HAP-1 (cell line): Measurements from ENCODE around the gene FGF19.

Experiments used
- DNase-seq, 2 experiments: peaks; one replicate each; pipeline ENCODE4 v3.0.0-alpha.2; 2016 to 2020; ENCODE audit warnings: low spot score in 2 of 2
- H3K27me3 ChIP-seq: fragments of 250-450 bp; sonication (Bioruptor Pico); 2 replicates; pipeline ENCODE4 v1.5.1; 2020; ENCODE audit warnings: low read depth, mild to moderate bottlenecking, moderate library complexity
- H3K36me3 ChIP-seq: fragments of 250-450 bp; sonication (Bioruptor Pico); replicated peaks from 2 replicates; pipeline ENCODE4 v1.5.1; 2020; ENCODE audit warnings: mild to moderate bottlenecking
- H3K4me1 ChIP-seq: fragments of 250-450 bp; sonication (Bioruptor Pico); 2 replicates; pipeline ENCODE4 v1.5.1; 2020; ENCODE audit warnings: mild to moderate bottlenecking
- H3K4me3 ChIP-seq: fragments of 250-450 bp; sonication (Bioruptor Pico); 2 replicates; pipeline ENCODE4 v1.5.1; 2020; ENCODE audit warnings: mild to moderate bottlenecking, moderate library complexity
- H3K9me3 ChIP-seq: fragments of 250-450 bp; sonication (Bioruptor Pico); 2 replicates; pipeline ENCODE4 v1.5.1; 2020; ENCODE audit warnings: mild to moderate bottlenecking, moderate library complexity
- in situ Hi-C: fragments of 300-500 bp; cut with MboI; formaldehyde crosslinking; loops from 3 replicates; pipeline ENCODE4 v1.14.3; 2020; ENCODE audit warnings: low sequenced_read_pairs, inconsistent platforms, mixed read lengths

Gene FGF19

DNA sequence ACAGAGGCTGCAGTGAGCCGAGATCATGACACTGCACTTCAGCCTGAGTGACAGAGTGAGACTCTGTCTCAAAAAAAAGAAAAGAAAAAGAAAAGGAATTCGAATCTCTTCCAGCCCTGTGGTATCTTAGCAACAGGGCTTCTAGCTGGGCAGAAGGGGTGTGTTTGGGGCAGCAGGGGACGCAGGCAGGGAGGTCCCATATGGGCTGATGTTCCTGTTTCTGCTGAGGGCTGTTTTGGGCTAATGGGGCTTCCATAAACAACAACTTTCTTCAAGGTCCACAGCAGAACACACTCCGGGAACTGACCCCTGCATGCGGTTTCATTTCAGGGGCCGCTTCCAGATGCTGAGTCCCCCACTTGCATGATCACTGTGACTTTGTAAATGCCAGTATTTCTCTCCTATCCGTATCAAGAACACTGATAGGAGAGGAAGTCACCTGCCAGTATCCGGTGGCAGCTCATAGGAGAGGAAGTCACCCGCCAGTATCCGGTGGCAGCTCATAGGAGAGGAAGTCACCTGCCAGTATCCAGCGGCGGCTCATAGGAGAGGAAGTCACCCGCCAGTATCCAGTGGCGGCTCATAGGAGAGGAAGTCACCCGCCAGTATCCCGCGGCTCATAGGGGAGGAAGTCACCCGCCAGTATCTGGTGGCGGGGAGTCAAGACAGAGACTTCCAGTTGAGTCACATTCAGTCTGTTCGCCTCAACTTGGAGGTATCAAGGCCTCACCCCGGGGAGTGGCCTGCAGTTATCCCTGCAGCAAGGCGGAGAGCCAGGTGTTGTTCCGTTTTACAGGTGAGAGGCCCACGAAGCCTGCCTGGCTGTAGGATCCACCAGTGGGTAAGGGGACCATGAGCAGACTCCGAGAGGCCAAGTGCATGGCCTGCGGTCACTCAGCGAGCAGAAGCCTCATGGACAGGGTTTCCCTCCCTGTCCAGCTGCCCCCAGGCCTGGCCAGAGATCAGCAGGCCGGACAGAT, 8.3 kb upstream of the FGF19 start:
- Histone ChIP-seq H3K9me3 (no peaks in the 10 kb centered on the region), H3K27me3 (no peaks in the 10 kb centered on the region), H3K4me1 (no peaks in the 10 kb centered on the region), H3K36me3 (no peaks in the 10 kb centered on the region), H3K4me3 (no peak overlapping the region)
- in situ Hi-C loops, result no loop called here
- DNase-seq, result no peak

DNA sequence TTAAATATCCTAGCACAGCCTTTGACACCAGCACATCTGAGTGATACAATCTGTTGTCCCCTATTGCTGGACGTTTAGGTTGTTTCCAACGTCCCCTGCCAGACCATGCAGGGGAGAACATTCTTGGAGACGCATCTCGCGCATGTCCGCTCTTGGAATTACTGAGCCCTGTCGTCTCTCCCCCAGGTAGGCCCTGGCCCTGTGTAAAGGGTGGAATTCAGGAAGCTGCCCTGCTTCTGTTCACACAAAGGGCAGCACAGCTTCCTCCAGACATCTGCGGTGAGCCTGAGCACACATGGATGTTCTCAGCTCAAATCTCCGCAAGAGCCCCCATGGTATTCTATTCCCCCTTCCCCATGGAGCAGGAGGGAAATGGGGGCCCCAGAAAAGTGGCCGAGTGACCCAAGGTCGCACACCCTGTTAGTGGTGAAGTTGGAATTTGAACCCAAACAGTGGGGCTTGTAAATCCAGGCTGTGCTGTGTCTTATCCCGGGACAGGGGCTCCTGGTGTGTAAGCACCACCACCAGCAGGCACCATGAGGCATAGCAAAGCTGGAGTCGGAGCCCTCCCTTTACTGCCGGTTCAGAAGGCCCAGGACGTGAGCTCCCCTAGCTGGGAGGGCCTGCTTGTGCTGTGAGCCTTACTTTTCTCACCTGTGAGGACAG, 5.0 kb upstream of the FGF19 start:
- no peak for DNase-seq
- in situ Hi-C loops, result no loop called here
- H3K36me3 ChIP-seq, result no peaks in the 10 kb centered on the region
- no peak overlapping the region for H3K4me3 ChIP-seq
- H3K27me3 ChIP-seq, result no peaks in the 10 kb centered on the region
- H3K4me1 ChIP-seq, result peaks cover 2% of the 10 kb centered on the region; the same call in 1 of the 2 replicates
- no peaks in the 10 kb centered on the region for H3K9me3 ChIP-seq

DNA sequence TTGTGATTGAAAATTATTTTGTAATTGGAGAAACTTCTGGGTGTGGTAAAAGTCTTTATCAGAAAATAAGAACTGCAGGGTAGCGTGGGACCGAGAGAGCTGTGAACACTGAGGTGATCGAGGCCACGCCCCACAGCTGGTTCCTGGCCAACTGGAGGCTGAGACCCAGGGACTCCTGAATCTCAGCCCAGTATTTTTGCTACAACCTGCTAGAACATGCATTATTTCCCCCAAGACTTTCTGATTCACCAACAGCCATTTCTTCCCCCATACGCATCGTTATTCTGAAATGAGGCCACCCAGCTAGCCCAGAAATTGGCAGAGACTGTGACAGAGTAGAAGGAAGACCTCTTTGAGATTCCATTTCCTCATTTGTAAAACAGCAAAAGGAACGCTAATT, 3.4 kb upstream of the FGF19 start:
- H3K4me3 ChIP-seq, result no peak overlapping the region
- no peaks in the 10 kb centered on the region for H3K36me3 ChIP-seq
- peak in 1 of 2 experiments; percentile 48 for DNase-seq
- no peaks in the 10 kb centered on the region for H3K27me3 ChIP-seq
- peaks cover 7% of the 10 kb centered on the region for H3K4me1 ChIP-seq
- no peaks in the 10 kb centered on the region for H3K9me3 ChIP-seq
- in situ Hi-C loops, result no loop called here

GRCh38 chr11:69705901-69706787, 2.3 kb upstream of the FGF19 start:
- H3K27me3 ChIP-seq, result no peaks in the 10 kb centered on the region
- H3K9me3 ChIP-seq, result no peaks in the 10 kb centered on the region
- H3K36me3 ChIP-seq, result no peaks in the 10 kb centered on the region
- DNase-seq, result no peak
- peaks cover 9% of the 10 kb centered on the region for H3K4me1 ChIP-seq
- in situ Hi-C loops, result no loop called here
- H3K4me3 ChIP-seq, result no peak overlapping the region

DNA sequence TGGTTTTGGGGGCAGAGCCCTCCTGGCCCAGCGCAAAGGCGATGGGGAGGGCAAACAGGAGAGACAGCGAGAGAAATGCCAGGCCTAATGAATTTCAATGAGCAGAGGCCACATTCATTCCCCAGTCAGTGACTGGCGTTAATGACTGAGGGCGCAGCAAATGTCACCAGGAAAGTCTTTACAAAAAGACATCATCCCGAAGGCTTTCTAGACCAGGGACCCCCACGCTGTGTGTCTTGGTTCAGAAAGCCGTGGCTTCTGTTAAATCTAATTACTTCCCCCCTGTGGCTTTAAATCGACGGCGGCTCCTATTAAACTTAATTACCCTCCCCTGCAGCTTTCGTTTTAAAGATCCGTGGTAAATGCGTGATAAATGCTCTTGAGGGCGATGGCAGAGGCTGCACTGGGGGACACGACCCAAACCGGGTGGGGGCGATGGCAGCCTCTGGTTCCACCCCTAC, 1.6 kb upstream of the FGF19 start:
- Histone ChIP-seq H3K4me3 (no peak overlapping the region), H3K27me3 (no peaks in the 10 kb centered on the region), H3K4me1 (peaks cover 12% of the 10 kb centered on the region), H3K9me3 (no peaks in the 10 kb centered on the region), H3K36me3 (no peaks in the 10 kb centered on the region)
- in situ Hi-C loops, result no loop called here
- DNase-seq, result no peak

GRCh38 chr11:69704508-69705253, 859 bp upstream of the FGF19 start:
- H3K4me3 ChIP-seq, result peak overlapping the region; percentile 31
- no peaks in the 10 kb centered on the region for H3K36me3 ChIP-seq
- DNase-seq, result peak; percentile 58 to 86
- peaks cover 12% of the 10 kb centered on the region for H3K4me1 ChIP-seq
- in situ Hi-C loops, result no loop called here
- H3K9me3 ChIP-seq, result no peaks in the 10 kb centered on the region
- H3K27me3 ChIP-seq, result no peaks in the 10 kb centered on the region

- Histone ChIP-seq H3K4me1 (peaks cover 12% of the 10 kb centered on the region), H3K9me3 (no peaks in the 10 kb centered on the region), H3K4me3 (peak overlapping the region; percentile 31), H3K36me3 (no peaks in the 10 kb centered on the region), H3K27me3 (no peaks in the 10 kb centered on the region)
- in situ Hi-C loops, result no loop called here
- DNase-seq, result no peak
Measured at GRCh38 chr11:69703453-69703767, 412 bp downstream of the FGF19 start.

DNA sequence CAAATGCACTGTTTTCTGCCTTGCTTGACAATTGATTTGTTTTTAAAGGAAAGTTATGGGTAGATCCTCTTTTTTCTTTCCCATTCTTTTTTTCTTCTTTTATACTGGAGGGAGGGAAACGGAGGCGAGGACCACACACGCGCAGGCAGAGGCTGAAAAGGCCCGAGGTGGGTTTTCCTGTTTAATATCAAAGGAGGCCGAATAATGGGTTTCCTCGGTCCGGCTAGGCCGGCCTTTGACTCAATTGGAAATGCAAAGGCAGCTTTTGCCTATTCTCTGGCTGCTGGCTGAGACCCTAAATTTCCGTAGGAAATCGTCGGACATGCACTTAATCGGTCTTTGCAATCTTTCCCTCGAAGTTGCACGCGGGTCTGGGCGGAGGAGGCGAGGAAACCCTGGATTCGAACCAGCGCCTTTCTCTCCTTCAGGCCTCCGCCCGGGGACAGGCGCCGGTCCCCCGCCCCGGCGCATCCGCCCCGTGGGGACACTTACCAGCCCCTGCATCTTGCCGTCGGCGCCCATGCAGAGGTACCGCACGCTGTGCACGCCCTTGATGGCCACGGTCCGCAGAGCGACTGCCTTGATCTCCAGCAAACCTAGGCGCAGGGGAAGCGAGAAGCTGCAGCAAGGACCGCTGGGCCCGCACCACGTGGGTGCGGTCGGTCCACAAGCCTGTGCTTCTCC, 911 bp downstream of the FGF19 start:
- in situ Hi-C loops, result no loop called here
- no peaks in the 10 kb centered on the region for H3K36me3 ChIP-seq
- H3K4me3 ChIP-seq, result no peak overlapping the region
- peaks cover 12% of the 10 kb centered on the region for H3K4me1 ChIP-seq
- no peaks in the 10 kb centered on the region for H3K9me3 ChIP-seq
- H3K27me3 ChIP-seq, result no peaks in the 10 kb centered on the region
- DNase-seq, result no peak

- Histone ChIP-seq H3K36me3 (no peaks in the 10 kb centered on the region), H3K4me3 (0 out of 2 replicates have a peak overlapping the region, but pooled peaks have one; percentile 9), H3K4me1 (peaks cover 12% of the 10 kb centered on the region), H3K27me3 (no peaks in the 10 kb centered on the region), H3K9me3 (no peaks in the 10 kb centered on the region)
- in situ Hi-C loops, result no loop called here
- DNase-seq, result peak in 1 of 2 experiments; percentile 50
Measured at GRCh38 chr11:69702239-69702691, 1.6 kb downstream of the FGF19 start.

GRCh38 chr11:69700278-69701140, 3.3 kb downstream of the FGF19 start:
- H3K4me1 ChIP-seq, result peaks cover 12% of the 10 kb centered on the region
- no peaks in the 10 kb centered on the region for H3K9me3 ChIP-seq
- H3K4me3 ChIP-seq, result no peak overlapping the region
- peak; percentile 30 to 76 for DNase-seq
- in situ Hi-C loops, result no loop called here
- no peaks in the 10 kb centered on the region for H3K36me3 ChIP-seq
- no peaks in the 10 kb centered on the region for H3K27me3 ChIP-seq

DNA sequence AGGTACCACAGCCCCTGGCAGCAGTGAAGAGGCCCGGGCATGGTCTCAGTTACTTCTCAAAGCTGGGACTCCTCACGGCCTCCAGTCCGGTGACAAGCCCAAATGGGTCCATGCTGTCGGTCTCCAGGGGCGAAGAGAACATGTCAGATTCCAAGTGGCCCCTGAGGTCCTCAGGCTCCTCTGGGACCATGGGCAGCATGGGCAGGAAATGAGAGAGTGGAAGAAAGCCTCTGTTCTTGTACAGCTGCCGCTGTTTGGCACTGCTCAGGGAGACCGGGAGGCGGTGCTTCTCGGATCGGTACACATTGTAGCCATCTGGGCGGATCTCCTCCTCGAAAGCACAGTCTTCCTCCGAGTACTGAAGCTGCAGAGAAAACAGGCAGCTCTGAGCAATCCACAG, 4.6 kb downstream of the FGF19 start:
- H3K36me3 ChIP-seq, result no peaks in the 10 kb centered on the region
- H3K4me1 ChIP-seq, result peaks cover 10% of the 10 kb centered on the region
- no peak overlapping the region for H3K4me3 ChIP-seq
- in situ Hi-C loops, result no loop called here
- H3K9me3 ChIP-seq, result no peaks in the 10 kb centered on the region
- DNase-seq, result no peak
- no peaks in the 10 kb centered on the region for H3K27me3 ChIP-seq

GRCh38 chr11:69698362-69698761, 5.5 kb downstream of the FGF19 start:
- Histone ChIP-seq H3K36me3 (no peaks in the 10 kb centered on the region), H3K27me3 (no peaks in the 10 kb centered on the region), H3K9me3 (no peaks in the 10 kb centered on the region), H3K4me3 (no peak overlapping the region), H3K4me1 (peaks cover 10% of the 10 kb centered on the region)
- in situ Hi-C loops, result no loop called here
- DNase-seq, result no peak
